ENCODE data around the gene MLLT10.

MLLT10 gene

GRCh38 chr10:21742740-21743412 is 208.8 kb downstream of the MLLT10 start:
- DNase-seq = no peak

GRCh38 chr10:21744223-21744622 is 210.2 kb downstream of the MLLT10 start:
- DNase-seq = no peak

GRCh38 chr10:21746118-21746517 is 212.1 kb downstream of the MLLT10 start:
- peak in 1 of 5 experiments; percentile 76 for DNase-seq

GRCh38 chr10:21747809-21748208 is 213.8 kb downstream of the MLLT10 start:
- no peak for DNase-seq

GRCh38 chr10:21749788-21750187 is 215.8 kb downstream of the MLLT10 start:
- DNase-seq = peak in 1 of 5 experiments; percentile 40

- no peak for DNase-seq
Observed at GRCh38 chr10:21750424-21750823, 216.4 kb downstream of the MLLT10 start.

GRCh38 chr10:21751341-21752310 is 217.6 kb downstream of the MLLT10 start:
- DNase-seq = no peak

GRCh38 chr10:21753497-21754270 is 219.7 kb downstream of the MLLT10 start:
- DNase-seq = no peak

- DNase-seq = no peak
Observed at GRCh38 chr10:21754410-21755011, 220.5 kb downstream of the MLLT10 start.

GRCh38 chr10:21756707-21757106 is 222.7 kb downstream of the MLLT10 start:
- no peak for DNase-seq

GRCh38 chr10:21757185-21757901 is 223.3 kb downstream of the MLLT10 start:
- no peak for DNase-seq

- DNase-seq = no peak
Observed at GRCh38 chr10:21758239-21758638, 224.2 kb downstream of the MLLT10 start.

GRCh38 chr10:21758696-21759095 is 224.7 kb downstream of the MLLT10 start:
- DNase-seq = no peak

GRCh38 chr10:21759232-21759631 is 225.2 kb downstream of the MLLT10 start:
- no peak for DNase-seq

GRCh38 chr10:21760332-21760731 is 226.3 kb downstream of the MLLT10 start:
- no peak for DNase-seq

- no peak for DNase-seq
Observed at GRCh38 chr10:21764466-21765189, 230.6 kb downstream of the MLLT10 start.

GRCh38 chr10:21769041-21769440 is 235.0 kb downstream of the MLLT10 start:
- no peak for DNase-seq

GRCh38 chr10:21771219-21771618 is 237.2 kb downstream of the MLLT10 start:
- DNase-seq = no peak

- DNase-seq = no peak
Observed at GRCh38 chr10:21776883-21777282, 242.9 kb downstream of the MLLT10 start.

- DNase-seq = no peak
Observed at GRCh38 chr10:21791276-21791675, 257.2 kb downstream of the MLLT10 start.

Measured in T-helper 2 cell (primary cell).